Upper lobe of left lung (tissue), 4 donors: ENCODE results near the gene TTLL4.

ENCODE experiments used
- CTCF ChIP-seq, 6 experiments: fragments of 450-650 bp in 4 of 6; fragments of 200-600 bp in 2 of 6; sonication (generic) in 2 of 6; IDR thresholded peaks; one replicate each; pipeline ENCODE4 v1.5.1; 2016 to 2019; ENCODE audit warnings: antibody characterized with exemption in 6 of 6
- POLR2AphosphoS5 ChIP-seq, 2 donors: sonication (generic); formaldehyde crosslinking; IDR thresholded peaks; one replicate each; pipeline ENCODE4 v1.5.1; 2017; ENCODE audit warnings: antibody characterized with exemption in 2 of 2

GRCh38 chr2:218745559-218746469 is 35.2 kb downstream of the TTLL4 start:
- no peak for TF ChIP-seq CTCF (IDR thresholded peaks at IDR 0.05)
- no peak for TF ChIP-seq POLR2AphosphoS5 (IDR thresholded peaks at IDR 0.05)
